Right ventricle myocardium inferior (tissue), 1 donor: ENCODE measurements around the gene RGS19. TPM values are rescaled to one million over a fixed set of nuclear protein-coding genes. Genes with fewer than 3 reads are reported as not detected.

Experiments used
- ATAC-seq: fragments of 200-7000 bp; cut with Tn5 transposase; one replicate; pipeline ENCODE4 v1.9.1; 2020; ENCODE audit warnings: mild to moderate bottlenecking, moderate library complexity
- DNase-seq: peaks from one replicate; pipeline ENCODE4 v3.0.0; 2021; ENCODE audit errors: missing footprints
- intact Hi-C: fragments of 100-400 bp; cut with DNase I; formaldehyde crosslinking; loops from one replicate; pipeline ENCODE4 v1.11.0; 2022
- microRNA-seq: library from miRNA; unstranded; fragments of <30 nt; microRNA quantifications from one replicate; pipeline ENCODE4 v1.2.0, GENCODE V29; 2020
- total RNA-seq: library from RNA; stranded (reverse); fragmentation: NEBNext Ultra II Directional; extraction: Animal tissue kit (Norgen Biotek cat#: 25700); gene quantifications from one replicate; pipeline ENCODE4 v1.2.1, GENCODE V29; 2021
- donor health status: DM: no; HTN: yes; CAD: no; lungs with severe emphysema.

RGS19 gene
- total RNA-seq, 1 donor from 2014 or later: 6.6 TPM

DNA sequence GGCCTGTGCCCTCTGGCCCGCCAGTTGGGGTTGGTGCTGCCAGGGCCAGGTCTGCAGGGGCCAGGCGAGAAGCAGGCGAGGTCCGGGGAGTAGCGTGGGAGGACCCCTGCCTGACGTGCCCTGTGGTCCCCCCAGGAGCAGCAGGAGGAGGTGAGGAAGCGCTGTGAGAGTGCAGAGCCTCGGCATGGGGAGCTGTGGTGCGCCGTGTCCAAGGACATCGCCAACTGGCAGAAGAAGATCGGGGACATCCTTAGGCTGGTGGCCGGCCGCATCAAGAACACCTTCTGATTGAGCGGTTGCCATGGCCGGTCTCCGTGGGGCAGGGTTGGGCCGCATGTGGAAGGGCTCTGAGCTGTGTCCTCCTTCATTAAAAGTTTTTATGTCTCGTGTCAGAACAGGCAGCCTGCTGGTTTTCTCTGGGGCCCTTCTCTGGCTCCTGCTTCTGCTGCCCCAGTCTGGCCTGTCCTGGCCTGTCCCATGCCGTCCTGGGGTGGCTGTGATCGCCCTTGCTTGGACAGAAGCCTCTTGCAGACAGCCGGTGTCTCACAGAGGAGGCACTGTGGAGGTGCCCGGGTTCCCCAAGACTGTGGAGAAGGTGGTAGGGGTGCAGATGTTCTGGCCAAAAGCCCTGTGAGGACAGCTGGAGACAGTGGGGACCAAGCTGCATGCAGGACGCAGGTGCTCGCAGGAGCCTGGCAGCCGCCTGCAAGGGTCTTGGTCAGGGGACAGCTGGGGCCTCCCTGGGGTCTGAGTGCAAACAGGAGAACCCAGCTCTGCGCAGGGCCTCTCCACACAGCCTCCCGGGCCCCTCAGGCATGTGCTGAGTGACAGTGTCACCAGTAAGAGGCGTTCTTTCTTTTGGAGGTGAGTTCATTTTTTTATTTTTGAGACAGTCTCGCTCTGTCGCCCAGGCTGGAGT, 46.4 kb downstream of the RGS19 start:
- intact Hi-C loops: no loop called here
- ATAC-seq (no peak), DNase-seq (peak; percentile 63)

DNA sequence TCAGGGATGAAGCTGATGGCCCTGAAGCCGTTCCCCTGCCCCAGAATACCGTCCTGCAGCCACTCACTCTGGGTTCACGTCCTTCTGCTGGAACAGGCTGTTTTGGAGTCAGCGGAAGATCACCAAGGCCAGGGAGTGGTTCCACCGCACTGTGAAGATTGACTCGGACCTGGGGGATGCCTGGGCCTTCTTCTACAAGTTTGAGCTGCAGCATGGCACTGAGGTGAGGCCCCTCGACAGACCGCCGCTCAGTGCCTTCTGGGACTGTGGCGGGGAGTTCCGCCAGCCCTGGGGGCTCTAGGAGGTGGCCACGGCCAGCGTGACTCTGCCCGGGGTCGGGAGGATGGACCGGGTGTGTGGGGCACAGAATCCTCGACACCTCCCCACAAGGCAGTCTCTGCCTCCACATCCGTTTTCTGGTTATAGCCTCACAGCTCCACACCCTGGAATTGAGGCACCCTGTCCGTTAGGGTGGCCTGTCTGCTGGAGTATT, 47.5 kb downstream of the RGS19 start:
- ATAC-seq: no peak
- intact Hi-C loops: no loop called here

DNA sequence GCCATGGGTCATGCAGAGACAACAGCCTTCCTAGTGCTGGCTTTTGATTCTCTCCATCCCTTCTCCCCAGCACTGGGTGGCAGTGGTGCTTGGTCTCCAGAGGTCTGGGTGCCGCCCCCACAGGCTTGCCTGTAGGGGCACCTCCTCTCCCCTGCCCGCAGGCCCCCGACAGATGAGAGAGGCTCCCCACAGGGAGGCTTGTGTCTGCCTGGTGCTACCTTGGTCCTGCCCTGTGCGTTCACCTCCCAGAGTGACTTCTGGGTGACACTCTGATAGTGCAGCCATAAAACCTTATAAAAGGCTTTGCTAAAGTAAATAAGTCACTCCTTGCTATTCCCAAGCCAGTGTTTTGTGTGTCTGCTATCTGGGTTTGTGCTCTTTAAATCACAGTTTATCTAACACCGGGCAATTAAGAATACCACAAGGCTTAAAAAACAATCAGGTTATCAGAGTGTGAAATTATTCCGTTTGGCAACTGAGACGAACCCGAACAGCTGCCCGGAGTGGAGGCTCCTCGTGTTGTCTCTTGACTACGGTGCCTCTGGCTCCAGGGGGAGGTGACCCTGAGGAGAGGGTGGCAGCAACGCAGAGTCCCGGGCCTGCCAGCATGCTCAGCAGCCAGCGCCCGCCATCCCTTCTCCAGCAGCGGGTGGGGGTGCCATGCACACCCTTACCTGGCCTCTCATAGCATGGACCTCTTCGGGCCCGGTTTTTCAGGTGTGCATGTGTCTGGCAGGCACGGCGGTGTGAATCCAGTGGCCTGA, 48.8 kb downstream of the RGS19 start:
- DNase-seq (peak; percentile 68), ATAC-seq (no peak)
- intact Hi-C loops: no loop called here

More for the DNA sequence above, 47.5 kb downstream of the RGS19 start:
- DNase-seq: peak; percentile 37

DNA sequence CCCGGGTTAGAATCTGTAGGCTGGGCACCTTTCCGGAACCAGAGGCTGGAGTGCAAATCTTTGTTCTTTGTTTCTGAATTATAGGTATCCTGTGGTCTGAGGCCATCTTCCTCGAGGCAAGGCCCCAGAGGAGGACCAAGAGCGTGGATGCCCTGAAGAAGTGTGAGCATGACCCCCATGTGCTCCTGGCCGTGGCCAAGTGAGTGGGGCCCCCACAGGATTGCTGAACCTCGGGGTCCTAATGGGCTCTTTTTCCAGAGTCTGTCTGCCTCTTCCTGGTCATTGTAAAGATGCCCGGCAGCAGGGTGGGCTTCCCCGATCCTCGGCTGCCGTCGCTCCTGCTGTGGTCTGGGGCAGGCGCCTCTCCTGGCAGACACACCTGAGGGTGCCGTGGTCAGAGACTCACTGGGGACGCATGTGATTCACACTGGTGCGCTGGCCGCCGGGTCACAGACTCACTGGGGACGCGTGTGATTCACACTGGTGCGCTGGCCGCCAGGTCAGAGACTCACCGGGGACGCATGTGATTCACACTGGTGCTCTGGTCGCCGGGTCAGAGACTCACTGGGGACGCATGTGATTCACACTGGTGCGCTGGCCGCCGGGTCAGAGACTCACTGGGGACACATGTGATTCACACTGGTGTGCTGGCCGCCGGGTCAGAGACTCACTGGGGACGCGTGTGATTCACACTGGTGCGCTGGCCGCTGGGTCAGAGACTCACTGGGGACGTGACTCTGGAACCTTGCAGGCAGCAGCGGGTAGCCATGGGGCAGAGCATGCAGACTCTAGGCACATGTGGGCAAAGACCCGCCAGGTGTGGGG, 49.8 kb downstream of the RGS19 start:
- intact Hi-C loops: no loop called here
- DNase-seq: peak; percentile 35

DNA sequence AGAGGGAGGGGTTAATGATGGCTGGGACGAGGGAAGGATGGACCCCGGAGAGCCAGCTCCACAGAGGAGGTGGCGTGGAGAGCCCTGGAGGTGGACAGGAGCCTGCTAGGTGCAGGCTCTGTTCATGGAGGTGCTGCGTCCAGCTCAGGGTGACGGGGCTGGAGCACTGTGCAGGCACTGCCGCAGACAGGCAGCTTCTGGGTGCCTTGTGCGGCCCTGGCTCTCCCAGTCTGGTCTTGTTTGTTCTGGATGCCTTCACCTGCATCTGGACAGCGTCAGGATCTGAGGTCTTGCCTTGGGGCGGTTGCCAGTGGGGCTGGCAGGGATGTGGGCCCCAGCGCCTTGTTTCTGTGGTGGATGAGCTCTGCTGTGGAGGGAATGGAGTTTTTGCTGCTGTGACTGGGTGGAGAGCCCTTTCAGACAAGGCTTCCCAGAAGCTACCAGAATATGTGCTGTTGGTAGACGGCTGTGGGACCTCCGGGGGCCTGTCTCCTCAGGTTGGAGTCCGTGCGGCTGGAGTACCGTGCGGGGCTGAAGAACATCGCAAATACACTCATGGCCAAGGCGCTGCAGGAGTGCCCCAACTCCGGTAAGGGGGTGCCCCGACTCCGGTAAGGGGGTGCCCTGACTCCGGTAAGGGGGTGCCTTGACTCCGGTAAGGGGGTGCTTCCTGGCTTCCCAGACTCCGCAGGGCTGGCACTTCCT, 51.2 kb downstream of the RGS19 start:
- ATAC-seq (no peak), DNase-seq (peak; percentile 20)
- intact Hi-C loops: no loop called here

More for the DNA sequence above, 49.8 kb downstream of the RGS19 start:
- ATAC-seq: no peak

DNA sequence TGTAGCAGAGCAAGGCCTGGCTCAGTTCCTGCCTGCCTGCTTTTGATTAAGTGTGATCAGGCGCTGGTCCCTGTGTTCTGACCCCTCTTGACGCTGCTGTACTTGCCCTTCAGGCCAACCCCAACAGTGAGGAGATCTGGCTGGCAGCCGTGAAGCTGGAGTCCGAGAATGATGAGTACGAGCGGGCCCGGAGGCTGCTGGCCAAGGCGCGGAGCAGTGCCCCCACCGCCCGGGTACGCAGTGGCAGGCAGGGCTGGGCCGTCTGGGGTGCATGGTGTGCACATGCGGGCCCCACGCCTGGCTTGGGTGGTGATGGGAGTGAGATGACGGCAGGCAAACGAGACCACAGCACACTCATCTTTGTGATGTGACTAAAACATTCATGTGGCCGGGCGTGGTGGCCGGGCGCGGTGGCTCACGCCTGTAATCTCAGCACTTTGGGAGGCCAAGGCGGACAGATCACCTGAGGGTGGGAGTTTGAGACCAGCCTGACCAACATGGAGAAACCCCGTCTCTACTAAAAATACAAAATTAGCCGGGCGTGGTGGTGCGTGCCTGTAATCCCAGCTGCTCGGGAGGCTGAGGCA, 53.4 kb downstream of the RGS19 start:
- DNase-seq: peak; percentile 59
- ATAC-seq: no peak
- intact Hi-C loops: no loop called here

DNA sequence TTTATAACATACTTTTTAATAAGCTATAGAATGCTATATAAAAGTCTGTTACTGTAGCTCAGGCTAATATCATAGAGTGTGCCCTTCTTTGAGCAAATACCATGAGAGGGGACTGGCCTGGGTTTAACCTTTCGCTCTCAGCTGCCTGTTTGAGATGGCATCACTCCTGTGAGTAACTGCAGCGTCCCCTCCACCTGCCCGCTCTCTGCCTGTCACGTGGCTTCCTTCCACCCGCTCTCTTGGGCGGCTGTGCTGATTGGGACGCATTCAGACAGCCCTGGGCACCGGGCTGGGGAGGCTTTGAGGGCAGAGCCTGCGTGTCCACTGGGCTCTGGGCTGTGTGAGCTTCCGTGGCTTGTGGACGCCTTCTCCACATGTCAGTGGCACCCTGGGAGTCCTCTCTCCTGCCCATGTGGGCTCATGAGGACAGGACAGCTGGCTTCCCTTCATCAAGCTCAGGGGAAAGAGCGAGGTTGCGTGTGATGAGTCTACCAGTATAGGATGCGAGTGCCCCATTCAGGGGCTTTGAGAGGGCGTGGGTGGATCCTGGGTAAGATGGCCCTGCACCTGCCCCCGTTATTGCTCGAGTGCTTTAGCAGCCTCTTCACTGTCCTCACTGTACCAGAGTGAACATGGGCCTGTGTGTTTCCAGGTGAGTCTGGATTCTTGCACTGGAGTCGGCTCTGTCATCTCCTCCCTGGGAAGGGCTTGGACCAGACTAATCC, 54.1 kb downstream of the RGS19 start:
- no peak for ATAC-seq
- intact Hi-C loops: no loop called here
- DNase-seq: peak; percentile 26

DNA sequence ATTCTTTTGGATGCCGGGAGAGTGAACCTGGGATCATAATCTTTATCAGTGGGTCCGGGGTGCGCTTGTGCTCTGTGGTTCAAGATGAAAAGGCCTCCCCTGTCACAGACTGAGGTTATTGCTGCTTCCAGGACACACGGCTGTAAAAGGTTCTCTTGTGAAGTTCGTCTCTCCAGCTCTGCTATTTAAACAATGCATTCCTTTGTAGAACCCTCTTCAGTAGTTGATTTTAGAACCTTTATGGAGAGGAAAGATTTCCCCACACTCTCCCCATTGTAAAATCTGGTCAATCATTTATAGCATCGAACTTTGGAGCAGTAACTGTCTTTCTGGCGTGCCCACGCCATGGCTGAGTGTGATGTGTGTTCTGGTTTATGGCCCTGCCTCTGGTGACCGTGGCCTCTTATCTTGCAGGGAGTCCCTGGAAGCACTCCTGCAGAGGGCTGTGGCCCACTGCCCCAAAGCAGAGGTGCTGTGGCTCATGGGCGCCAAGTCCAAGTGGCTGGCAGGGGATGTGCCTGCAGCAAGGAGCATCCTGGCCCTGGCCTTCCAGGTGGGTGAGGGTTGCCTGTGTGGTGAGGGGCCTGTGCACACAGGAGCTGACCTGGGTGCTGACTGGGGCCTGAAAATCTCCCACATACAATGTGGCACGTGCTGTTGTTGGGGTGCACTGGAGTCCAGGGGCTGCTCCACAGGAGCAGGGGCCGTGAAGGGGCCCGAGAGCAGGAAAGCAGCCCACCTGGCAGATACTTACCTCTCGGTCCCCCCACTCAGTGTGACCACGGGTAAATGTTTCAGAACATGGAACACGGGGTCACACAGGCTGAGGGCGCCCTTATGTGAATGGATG, 55.0 kb downstream of the RGS19 start:
- no peak for ATAC-seq
- intact Hi-C loops: no loop called here
- peak; percentile 45 for DNase-seq

DNA sequence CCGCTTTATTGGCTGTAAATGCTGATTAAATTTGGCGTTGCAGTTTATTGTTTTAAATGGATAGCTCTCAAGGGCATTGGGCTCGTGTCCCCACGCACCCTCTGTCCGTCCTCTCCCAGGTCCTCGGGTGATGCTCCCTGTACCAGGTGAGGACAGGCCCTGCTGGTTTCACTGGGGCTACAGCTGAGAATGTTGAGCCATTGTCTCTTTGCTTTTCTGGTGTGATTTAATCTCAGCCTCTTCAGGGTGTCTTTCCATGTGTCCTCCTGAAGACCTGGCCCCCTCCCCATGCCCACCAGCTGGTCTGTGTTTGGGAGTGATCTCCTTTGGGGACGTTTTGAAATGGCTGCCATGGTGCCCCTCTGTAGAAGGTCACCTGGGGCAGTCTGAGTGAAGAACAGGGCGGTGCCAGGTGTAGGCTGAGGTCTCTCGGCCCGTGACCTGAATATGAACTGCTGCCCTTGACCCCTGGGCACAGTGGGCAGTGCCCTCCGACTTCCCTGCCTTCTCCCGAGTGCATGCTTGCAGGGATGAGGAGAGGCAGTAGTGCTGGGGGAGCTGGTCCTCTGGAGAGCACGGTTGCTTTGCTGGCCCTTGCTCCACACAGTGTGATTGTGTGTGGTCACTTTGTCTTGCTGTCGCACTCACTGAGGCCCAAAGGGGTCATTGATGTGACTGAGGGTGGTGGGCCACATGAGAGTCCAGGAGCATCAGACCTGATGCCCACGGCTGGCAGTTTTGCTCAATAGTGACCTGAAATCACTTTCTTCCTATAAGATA, 55.8 kb downstream of the RGS19 start:
- DNase-seq: peak; percentile 53
- no peak for ATAC-seq
- intact Hi-C loops: no loop called here

Small RNA genes within 50 kb of the gene (microRNA-seq; reads per million reads assigned to microRNA genes)
- not detected for gene MIR6813

Other genes starting within 250 kb of the RGS19 start
- gene ZBTB46, start 248.3 kb downstream of the RGS19 start, total RNA-seq: 13.8 TPM
- gene ABHD16B, start 218.0 kb downstream of the RGS19 start, total RNA-seq: not detected
- 78.0 TPM for gene TPD52L2, start 214.2 kb downstream of the RGS19 start, total RNA-seq
- 41.4 TPM for gene DNAJC5, start 184.4 kb downstream of the RGS19 start, total RNA-seq
- 52.0 TPM for gene UCKL1, start 123.1 kb downstream of the RGS19 start, total RNA-seq
- 12.2 TPM for gene ZNF512B, start 109.6 kb downstream of the RGS19 start, total RNA-seq
- gene SAMD10, start 99.9 kb downstream of the RGS19 start, total RNA-seq: 5.7 TPM
- 46.4 TPM for gene PRPF6, start 98.4 kb downstream of the RGS19 start, total RNA-seq
- 0.30 TPM for gene C20orf204, start 43.3 kb downstream of the RGS19 start, total RNA-seq
- gene SOX18, start 29.9 kb downstream of the RGS19 start, total RNA-seq: 38.4 TPM
- gene TCEA2, start 16.3 kb downstream of the RGS19 start, total RNA-seq: 39.0 TPM
- 0.49 TPM for gene OPRL1, start 564 bp upstream of the RGS19 start, total RNA-seq
- gene LKAAEAR1, start 4.9 kb upstream of the RGS19 start, total RNA-seq: not detected
- not detected for gene NPBWR2, start 28.0 kb upstream of the RGS19 start, total RNA-seq
- gene MYT1, start 84.9 kb upstream of the RGS19 start, total RNA-seq: 0.16 TPM
- 71.0 TPM for gene PCMTD2, start 176.2 kb upstream of the RGS19 start, total RNA-seq